Occipital lobe (tissue), 2 donors: ENCODE measurements around the gene AIFM3. TPM values are rescaled to one million over a fixed set of nuclear protein-coding genes. Genes with fewer than 3 reads are reported as not detected.
"Not testable (repeated sequence)": the region's sequence is repeated elsewhere in the genome, so short reads cannot be mapped to it uniquely, and the experiment has no call there.

ENCODE experiments used
- DNase-seq: peaks from one replicate; lab custom pipeline; 2025; lab: John Stamatoyannopoulos, UW
- total RNA-seq: library from RNA; depleted of rRNA; stranded (reverse); fragments of >200 nt; gene quantifications from one replicate; pipeline ENCODE4 v1.2.3, GENCODE V29; 2014

AIFM3 gene
- total RNA-seq, 1 donor from 2014 or later, result 4.2 TPM

DNA sequence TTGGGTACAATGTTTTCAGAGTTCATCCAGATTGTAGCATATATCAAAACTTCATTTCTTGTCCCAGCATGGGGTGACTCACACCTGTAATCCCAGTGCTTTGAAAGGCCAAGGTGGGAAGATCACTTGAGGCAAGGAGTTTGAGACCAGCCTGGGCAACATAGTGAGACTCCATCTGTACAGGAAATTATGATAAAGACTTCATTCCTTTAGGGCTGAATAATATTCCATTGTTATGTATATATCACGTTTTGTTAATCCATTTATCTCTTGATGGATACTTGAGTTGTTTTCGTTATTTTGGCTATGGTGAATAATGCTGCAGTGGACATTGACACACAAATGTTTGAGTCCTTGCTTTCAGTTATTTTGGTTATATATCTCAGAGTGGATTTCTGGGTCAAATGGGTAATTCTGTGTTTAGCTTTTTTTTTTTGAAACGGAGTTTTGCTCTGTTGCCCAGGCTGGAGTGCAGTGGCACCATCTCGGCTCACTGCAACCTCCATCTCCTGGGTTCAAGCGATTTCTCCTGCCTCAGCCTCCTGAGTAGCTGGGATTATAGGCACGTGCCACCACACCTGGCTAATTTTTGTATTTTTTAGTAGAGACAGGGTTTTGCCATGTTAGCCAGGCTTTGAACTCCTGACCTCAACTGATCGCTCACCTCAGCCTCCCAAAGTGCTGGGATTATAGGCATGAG lies 24.7 kb upstream of the AIFM3 start:
- DNase-seq, result not testable (repeated sequence)

- DNase-seq, result no peak
These were observed 23.7 kb upstream of the AIFM3 start for GRCh38 chr22:20943104-20943933.

- no peak for DNase-seq
These were observed 23.0 kb upstream of the AIFM3 start for GRCh38 chr22:20944042-20944441.

- DNase-seq, result no peak
These were observed 21.5 kb upstream of the AIFM3 start for GRCh38 chr22:20945578-20945934.

DNA sequence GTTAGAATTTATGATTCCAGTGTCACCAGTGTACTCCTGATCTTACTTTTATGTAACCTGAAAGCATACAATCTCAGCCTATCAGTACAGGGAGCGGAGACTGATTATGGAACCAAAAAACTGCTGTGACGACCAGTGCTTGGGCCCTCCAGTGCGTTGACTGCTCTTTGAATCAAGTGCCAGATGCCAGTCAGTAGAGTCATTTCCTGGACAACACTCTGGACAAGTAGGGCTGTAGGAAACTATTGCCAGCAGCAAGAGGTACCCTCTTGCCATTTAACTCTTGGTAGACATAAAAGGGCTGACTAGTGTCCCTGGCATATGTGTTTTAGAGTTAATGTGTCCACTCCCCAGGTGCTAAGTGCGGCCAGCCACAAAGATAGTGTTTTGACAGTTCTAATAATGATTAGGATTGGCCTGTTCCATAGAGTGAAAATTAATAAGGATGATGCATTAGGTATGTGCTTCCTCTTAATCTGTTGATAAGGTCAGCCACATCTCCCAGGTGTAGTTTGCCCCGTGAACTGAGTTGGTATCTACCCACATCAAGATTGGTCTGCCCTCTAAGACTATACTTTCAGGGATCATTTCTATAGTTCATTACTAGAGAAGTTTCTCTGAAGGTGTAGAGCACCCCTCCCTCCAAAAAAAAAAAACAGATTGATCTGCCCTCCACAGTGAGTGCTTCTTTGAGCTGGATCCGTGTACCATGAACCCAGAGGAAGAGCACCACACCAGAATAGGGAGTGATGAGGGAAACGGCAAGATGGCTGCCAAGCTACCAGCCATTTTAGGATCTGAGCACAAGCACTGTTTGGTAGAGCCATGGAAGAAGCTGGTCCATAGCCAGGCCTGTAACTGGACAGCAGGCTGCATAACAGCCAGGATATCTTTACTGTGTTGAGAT lies 20.7 kb upstream of the AIFM3 start:
- DNase-seq, result no peak

GRCh38 chr22:20946991-20947390 lies 20.1 kb upstream of the AIFM3 start:
- no peak for DNase-seq

GRCh38 chr22:20948450-20948849 lies 18.6 kb upstream of the AIFM3 start:
- no peak for DNase-seq

DNA sequence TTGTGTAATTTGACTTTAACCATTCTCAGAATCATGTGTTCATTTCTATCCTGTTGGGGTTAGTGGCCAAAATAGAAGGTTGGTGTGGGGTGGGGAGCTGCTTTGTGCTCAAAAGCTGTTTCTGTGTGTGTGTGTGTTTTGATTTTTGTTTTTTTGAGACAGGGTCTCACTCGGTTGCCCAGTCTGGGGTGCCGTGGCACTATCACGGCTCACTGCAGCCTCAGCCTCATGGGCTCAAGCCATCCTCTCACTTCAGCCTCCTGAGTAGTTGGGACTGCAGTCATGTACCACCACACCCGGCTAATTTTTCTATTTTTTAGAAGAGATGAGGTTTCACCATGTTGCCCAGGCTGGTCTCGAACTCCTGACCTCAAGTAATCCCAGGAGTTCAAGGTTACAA lies 18.1 kb upstream of the AIFM3 start:
- DNase-seq, result no peak

GRCh38 chr22:20949698-20950183 lies 17.3 kb upstream of the AIFM3 start:
- DNase-seq, result no peak

DNA sequence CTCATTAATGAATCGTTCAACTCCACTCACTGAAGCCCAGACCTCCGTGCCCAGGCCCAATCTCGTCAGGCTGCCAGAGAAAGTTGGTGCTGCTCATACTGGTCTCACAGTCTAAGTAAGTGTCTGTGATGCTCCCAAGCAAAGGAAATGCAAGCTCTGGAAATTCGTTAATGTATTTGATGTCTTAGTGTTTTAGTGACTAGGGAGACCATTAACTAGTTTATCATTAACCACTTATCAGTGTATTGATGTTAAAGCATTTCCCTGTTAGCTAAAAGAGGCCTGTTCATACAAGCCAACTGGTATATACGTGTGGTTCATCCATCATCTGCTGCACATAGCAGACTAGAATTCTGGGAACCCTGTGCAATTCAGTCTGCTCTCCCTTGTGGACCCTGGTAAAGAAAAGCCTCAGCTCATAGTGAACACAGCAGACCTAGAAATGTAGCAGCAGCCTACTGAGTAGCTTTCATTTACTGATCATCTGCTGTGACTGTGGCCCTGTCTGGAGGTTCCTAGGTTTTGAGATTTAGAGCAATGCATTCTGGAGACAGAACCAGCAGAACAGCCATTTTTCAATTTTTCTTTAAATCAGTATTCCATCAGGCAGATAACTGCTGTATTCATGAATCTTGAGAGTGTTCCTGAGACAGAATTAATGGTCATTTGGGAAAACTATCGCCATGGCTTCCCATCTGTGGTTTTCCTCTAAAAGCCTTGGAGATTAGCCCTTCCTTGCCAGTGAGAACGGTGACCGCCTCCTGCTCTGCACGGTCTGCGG lies 15.7 kb upstream of the AIFM3 start:
- DNase-seq, result no peak

DNA sequence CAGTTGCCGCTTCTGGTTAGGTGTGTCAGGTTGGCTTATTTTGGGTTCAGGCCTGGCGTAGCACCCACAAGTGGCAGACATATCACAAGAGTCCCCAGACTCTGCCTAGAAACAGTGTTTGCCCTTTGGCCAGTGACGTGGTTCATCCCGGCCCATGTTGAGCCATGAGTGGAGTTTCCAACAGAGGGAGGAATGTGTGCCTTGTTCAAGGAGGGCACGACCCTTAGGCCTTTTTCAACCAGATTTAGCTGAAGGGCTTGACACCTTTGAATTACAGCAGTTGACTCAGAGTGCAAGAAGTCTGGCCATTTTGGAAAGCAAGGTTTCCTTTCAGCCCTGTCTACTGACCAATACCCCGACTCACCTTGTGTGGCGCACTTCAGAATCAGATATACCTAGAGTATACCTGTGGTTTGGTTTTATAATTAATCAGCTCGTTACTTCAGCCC lies 15.1 kb upstream of the AIFM3 start:
- DNase-seq, result no peak

DNA sequence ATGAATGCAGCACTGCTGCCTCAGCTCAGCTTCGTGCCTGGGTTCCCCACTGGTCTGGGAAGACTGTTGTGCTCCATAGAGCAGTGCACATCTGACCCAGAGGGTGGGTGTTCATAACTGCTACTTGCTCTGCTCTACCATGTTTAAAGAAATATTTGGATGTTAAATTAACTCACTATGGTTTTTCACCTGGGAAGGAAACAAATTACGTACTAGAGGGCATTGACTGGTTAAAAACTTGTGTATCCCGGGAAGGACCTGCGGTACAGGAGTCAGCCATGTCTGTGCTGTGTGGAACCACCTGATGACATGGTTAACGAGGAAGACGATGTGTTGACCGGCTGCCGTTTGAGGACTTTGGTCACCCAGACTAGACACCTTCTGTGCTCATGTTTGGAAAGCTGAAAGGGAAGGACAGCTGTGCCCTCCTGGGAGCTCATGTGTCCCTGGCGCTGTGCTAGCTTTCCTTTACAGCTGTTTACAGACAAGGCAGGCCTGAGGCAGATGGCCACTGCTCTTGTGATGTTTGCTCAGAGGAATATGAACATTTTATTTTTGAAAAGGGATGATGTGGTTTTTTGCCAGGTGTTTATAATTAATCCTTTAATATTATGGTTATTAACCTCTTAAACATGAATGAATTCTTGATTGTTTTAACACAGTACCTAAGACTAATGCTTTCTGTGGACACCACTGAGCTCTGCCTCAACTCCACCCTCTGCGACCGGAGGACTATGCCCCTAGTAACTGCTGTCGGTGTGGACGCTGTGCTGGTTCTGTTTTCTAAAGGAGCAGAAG lies 14.3 kb upstream of the AIFM3 start:
- no peak for DNase-seq

DNA sequence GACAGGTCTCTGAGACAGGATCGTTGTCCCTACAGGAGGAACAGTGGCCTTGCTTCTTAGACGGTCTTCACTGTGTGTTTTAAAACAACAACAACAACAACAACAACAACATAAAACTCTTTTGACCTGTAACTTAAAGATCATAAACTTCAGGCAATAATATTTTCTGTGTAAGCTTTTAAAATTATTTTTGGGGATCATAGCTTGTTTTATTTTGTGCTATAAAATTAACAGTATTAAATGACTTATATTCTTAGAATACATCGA lies 13.8 kb upstream of the AIFM3 start:
- DNase-seq, result no peak

GRCh38 chr22:20953668-20954500 lies 13.2 kb upstream of the AIFM3 start:
- no peak for DNase-seq

GRCh38 chr22:20955548-20955947 lies 11.5 kb upstream of the AIFM3 start:
- DNase-seq, result no peak

DNA sequence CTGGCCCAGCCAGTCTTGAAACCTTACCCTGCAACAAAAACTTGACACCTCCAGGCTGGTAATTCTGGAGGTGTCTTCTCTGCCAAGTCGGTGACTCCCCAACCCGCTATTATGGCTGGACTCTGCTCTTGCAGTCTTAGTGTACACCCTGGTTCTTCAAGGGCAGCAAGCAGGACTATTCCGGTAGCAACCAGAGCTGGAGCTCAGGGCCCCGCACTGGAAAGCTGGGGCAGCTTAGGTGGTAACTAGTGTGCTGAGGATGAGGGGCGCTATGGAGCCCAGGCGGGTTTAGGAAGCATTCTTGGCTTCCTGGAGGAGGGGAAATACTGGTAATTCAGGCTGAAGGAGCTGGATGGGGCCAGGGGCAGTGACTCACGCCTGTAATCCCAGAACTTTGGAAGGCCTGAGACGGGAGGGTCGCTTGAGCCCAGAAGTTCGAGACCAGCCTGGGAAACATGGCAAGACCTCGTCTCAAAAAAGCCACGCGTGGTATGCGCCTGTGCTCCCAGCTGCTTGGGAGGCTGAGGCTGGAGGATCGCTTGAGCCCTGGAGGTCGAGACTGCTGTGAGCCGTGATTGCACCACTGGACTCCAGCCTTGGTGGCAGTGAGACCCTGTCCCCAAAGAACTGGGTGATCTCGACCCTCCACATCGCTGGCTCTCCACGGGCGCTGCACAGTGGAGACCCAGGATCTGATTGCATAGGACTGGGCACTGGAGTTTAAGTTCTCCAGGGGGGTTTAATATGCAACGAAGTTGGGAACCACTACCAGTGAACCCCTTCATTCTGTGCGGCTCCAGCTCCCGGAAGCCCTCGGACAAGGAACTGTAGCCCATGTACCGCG lies 10.6 kb upstream of the AIFM3 start:
- DNase-seq, result no peak

GRCh38 chr22:20957102-20957682 lies 9.9 kb upstream of the AIFM3 start:
- DNase-seq, result no peak
